SK-N-SH (cell line): Measurements from ENCODE around the gene CCDC24. TPM values are rescaled to one million over a fixed set of nuclear protein-coding genes. Genes with fewer than 3 reads are reported as not detected.

Experiments used
- CTCF ChIA-PET: fragments of 300-600, 350-600 bp; formaldehyde crosslinking; extraction: SDS; loops from one replicate; lab custom pipeline; 2021; lab: Yijun Ruan, JAX
- POLR2A ChIA-PET: fragments of 350-600 bp; sonication (Branson Sonifier 250); formaldehyde crosslinking; extraction: SDS; loops from one replicate; lab custom pipeline; 2020; ENCODE audit warnings: antibody characterized with exemption, inconsistent platforms; lab: Yijun Ruan, JAX
- DNase-seq: peaks from one replicate; pipeline ENCODE4 v3.0.0; 2012
- H2AFZ ChIP-seq: fragments of 200-600 bp; sonication (generic); 2 replicates; pipeline ENCODE4 v1.8.1; 2016; ENCODE audit warnings: antibody characterized with exemption, mild to moderate bottlenecking, low read depth
- H3F3A ChIP-seq: fragments of 200-600 bp; sonication (generic); replicated peaks from 2 replicates; pipeline ENCODE3; 2016; ENCODE audit warnings: antibody characterized with exemption, mild to moderate bottlenecking; ENCODE audit not compliant: insufficient read depth
- H3K27ac ChIP-seq, 2 experiments: fragments of 200-500 bp in 1 of 2; fragments of 200-600 bp in 1 of 2; sonication (Bioruptor generic) in 1 of 2; sonication (generic), shearing (Covaris generic) in 1 of 2; 2 replicates each; pipeline versions ENCODE4 v1.5.1 to v1.6.1; 2014 to 2016; ENCODE audit warnings: low read depth in 2 of 2, inconsistent platforms in 1 of 2, low read length in 1 of 2, mild to moderate bottlenecking in 1 of 2, mixed read lengths in 1 of 2
- H3K27me3 ChIP-seq: fragments of 200-600 bp; sonication (generic), shearing (Covaris generic); 2 replicates; pipeline ENCODE4 v1.6.1; 2016; ENCODE audit warnings: mixed run types; ENCODE audit not compliant: insufficient read depth
- H3K36me3 ChIP-seq, 2 experiments: fragments of 200-500 bp in 1 of 2; fragments of 200-600 bp in 1 of 2; sonication (Bioruptor generic) in 1 of 2; sonication (generic) in 1 of 2; replicated peaks in 1 of 2; 2 replicates each; pipeline versions ENCODE3 to v1.5.1; 2014 to 2016; ENCODE audit warnings: low read length in 1 of 2, mild to moderate bottlenecking in 1 of 2; ENCODE audit not compliant: insufficient read depth in 2 of 2, control insufficient read depth in 1 of 2
- H3K4me1 ChIP-seq, 2 experiments: fragments of 200-500 bp in 1 of 2; fragments of 200-600 bp in 1 of 2; sonication (Bioruptor generic) in 1 of 2; sonication (generic), shearing (Covaris generic) in 1 of 2; 2 replicates each; pipeline versions ENCODE4 v1.5.1 to v1.6.1; 2014 to 2016; ENCODE audit warnings: low read depth in 1 of 2, low read length in 1 of 2, mixed run types in 1 of 2; ENCODE audit not compliant: insufficient read depth in 2 of 2, control insufficient read depth in 1 of 2
- H3K4me2 ChIP-seq: fragments of 200-600 bp; sonication (generic), shearing (Covaris generic); 2 replicates; pipeline ENCODE4 v1.6.1; 2017; ENCODE audit warnings: mixed run types
- H3K4me3 ChIP-seq, 2 experiments: fragments of 200-500 bp in 1 of 2; fragments of 200-600 bp in 1 of 2; sonication (Bioruptor generic) in 1 of 2; sonication (generic), shearing (Covaris generic) in 1 of 2; 2 replicates each; pipeline versions ENCODE4 v1.5.1 to v1.8.1; 2014 to 2016; ENCODE audit warnings: low read depth in 2 of 2, inconsistent platforms in 1 of 2, low read length in 1 of 2, mild to moderate bottlenecking in 1 of 2, mixed read lengths in 1 of 2, moderate library complexity in 1 of 2
- H3K79me2 ChIP-seq: fragments of 200-600 bp; sonication (generic); 2 replicates; pipeline ENCODE4 v1.8.1; 2017; ENCODE audit warnings: mild to moderate bottlenecking; ENCODE audit not compliant: insufficient read depth
- H3K9ac ChIP-seq: fragments of 200-600 bp; sonication (generic); 2 replicates; pipeline ENCODE4 v1.6.1; 2017; ENCODE audit warnings: mixed run types
- H3K9me2 ChIP-seq: fragments of 200-600 bp; sonication (generic); 2 replicates; pipeline ENCODE4 v1.6.1; 2017; ENCODE audit warnings: mixed run types
- H3K9me3 ChIP-seq: fragments of 200-600 bp; sonication (generic); 2 replicates; pipeline ENCODE4 v1.6.1; 2017; ENCODE audit warnings: mixed run types, mild to moderate bottlenecking, moderate library complexity
- H4K20me1 ChIP-seq: fragments of 200-600 bp; sonication (generic); 2 replicates; pipeline ENCODE4 v1.6.1; 2017; ENCODE audit warnings: mild to moderate bottlenecking, mixed run types; ENCODE audit not compliant: insufficient read depth
- EP300 ChIP-seq, 2 experiments: IDR thresholded peaks; 2 replicates each; pipeline versions ENCODE4 v1.4.0 to v1.6.1; 2012; ENCODE audit warnings: borderline replicate concordance in 1 of 2, low read depth in 1 of 2, low read length in 1 of 2
- GABPA ChIP-seq: IDR thresholded peaks from 2 replicates; pipeline ENCODE4 v1.4.0; 2012; ENCODE audit warnings: low read depth, mild to moderate bottlenecking
- GATA2 ChIP-seq: sonication (generic); formaldehyde crosslinking; IDR thresholded peaks from 2 replicates; pipeline ENCODE4 v1.5.0; 2020; ENCODE audit warnings: mild to moderate bottlenecking, missing genetic modification reagents
- MEF2A ChIP-seq: IDR thresholded peaks from 2 replicates; pipeline ENCODE4 v1.4.0; 2012; ENCODE audit warnings: low read depth, borderline replicate concordance
- MXI1 ChIP-seq: IDR thresholded peaks from 2 replicates; pipeline ENCODE4 v1.6.1; 2012; ENCODE audit warnings: mild to moderate bottlenecking, low read depth, low read length, improper control_type of control experiment
- NFIC ChIP-seq: IDR thresholded peaks from 2 replicates; pipeline ENCODE4 v1.4.0; 2012; ENCODE audit warnings: borderline replicate concordance
- NRF1 ChIP-seq: IDR thresholded peaks from 2 replicates; pipeline ENCODE4 v1.6.1; 2012; ENCODE audit warnings: low read depth, mild to moderate bottlenecking, low read length
- POLR2AphosphoS5 ChIP-seq: IDR thresholded peaks from 2 replicates; pipeline ENCODE4 v1.6.1; 2012; ENCODE audit warnings: low read depth, low read length
- RFX5 ChIP-seq: IDR thresholded peaks from 2 replicates; pipeline ENCODE4 v1.6.1; 2012; ENCODE audit warnings: mild to moderate bottlenecking, improper control_type of control experiment, low read length
- SMC3 ChIP-seq: IDR thresholded peaks from 2 replicates; pipeline ENCODE4 v1.6.1; 2012; ENCODE audit warnings: low read depth, low read length, improper control_type of control experiment
- TCF12 ChIP-seq: IDR thresholded peaks from 2 replicates; pipeline ENCODE4 v1.4.0; 2012
- WGBS: methylation state at CpG from one replicate; pipeline ENCODE4 v1.1.6; 2017; ENCODE audit warnings: low lambda C conversion rate; 5-methylcytosine and 5-hydroxymethylcytosine counted together
- polyA plus RNA-seq, 3 experiments: library from polyadenylated mRNA; depleted of rRNA; stranded (reverse); fragments of >200 nt; gene quantifications; 2 replicates each; pipeline ENCODE4 v1.2.3, GENCODE V29; 2012
- TF ChIP-seq, protein P1 (sequence below): IDR thresholded peaks from 2 replicates; pipeline ENCODE4; 2012
- TF ChIP-seq, protein P2 (sequence below): IDR thresholded peaks from 2 replicates; pipeline ENCODE4 v1.6.1; 2012; ENCODE audit warnings: mild to moderate bottlenecking, low read depth, low read length, moderate library complexity
- TF ChIP-seq, protein P3 (sequence below): IDR thresholded peaks from 2 replicates; pipeline ENCODE4 v1.4.0; 2012; ENCODE audit warnings: low read depth
- TF ChIP-seq, protein P4 (sequence below): IDR thresholded peaks from 2 replicates; pipeline ENCODE4 v1.4.0; 2012; ENCODE audit warnings: low read depth, borderline replicate concordance
- TF ChIP-seq, protein P5 (sequence below): fragments of 150-350 bp; IDR thresholded peaks from 2 replicates; pipeline ENCODE4 v1.6.1; 2017; ENCODE audit warnings: antibody characterized with exemption, low read length, low read depth, borderline replicate concordance

Gene CCDC24
- polyA plus RNA-seq, 1 of the 3 experiments (the other 2 are of a cell fraction), result 7.5 TPM

DNA sequence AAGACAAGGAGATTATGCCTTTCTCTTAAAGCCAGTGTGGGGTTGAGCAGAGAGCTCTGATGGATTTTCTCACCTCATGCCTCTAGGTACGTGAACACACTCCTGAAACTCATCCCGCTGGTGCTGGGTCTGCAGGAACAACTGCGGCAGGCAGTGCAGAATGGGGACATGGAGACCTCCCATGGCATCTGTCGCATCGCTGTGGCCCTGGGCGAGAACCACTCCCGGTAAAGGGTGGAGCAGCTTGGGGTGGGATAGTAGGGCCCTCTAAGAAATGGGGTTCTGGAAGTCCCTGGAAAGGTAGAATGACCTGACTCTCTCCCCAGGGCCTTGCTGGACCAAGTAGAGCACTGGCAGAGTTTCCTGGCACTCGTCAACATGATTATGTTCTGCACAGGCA, 35.2 kb upstream of the CCDC24 start:
- CTCF ChIA-PET, result interaction anchor here (1.3 to 2.2 kb wide), 3 partner anchors 9 to 193 kb away, joined by 4 to 8 read pairs (median 4); partner anchors contain the start of gene IPO13
- no peak for DNase-seq
- no peak overlapping the region for H3K4me2 ChIP-seq
- H3K4me3 ChIP-seq, result no peak overlapping the region
- H3K9me3 ChIP-seq, result no peaks in the 10 kb centered on the region
- H3K36me3 ChIP-seq, result peaks cover 3 to 50% of the 10 kb centered on the region in 2 experiments
- no peak overlapping the region for H2AFZ ChIP-seq
- no peaks in the 10 kb centered on the region for H3K9me2 ChIP-seq
- H3K27me3 ChIP-seq, result no peaks in the 10 kb centered on the region
- TF ChIP-seq MEF2A (no peak), NFIC (no peak), RFX5 (no peak), TCF12 (no peak), GATA2 (CRISPR knock-in tag) (no peak), EP300 (IDR thresholded peaks at IDR 0.05; ENCODE audit: borderline replicate concordance in 1 of 2, low read depth in 1 of 2, low read length in 1 of 2) (no peak), NRF1 (no peak), SMC3 (no peak), POLR2AphosphoS5 (no peak), MXI1 (no peak), GABPA (no peak)
- TF ChIP-seq, protein P1, sequence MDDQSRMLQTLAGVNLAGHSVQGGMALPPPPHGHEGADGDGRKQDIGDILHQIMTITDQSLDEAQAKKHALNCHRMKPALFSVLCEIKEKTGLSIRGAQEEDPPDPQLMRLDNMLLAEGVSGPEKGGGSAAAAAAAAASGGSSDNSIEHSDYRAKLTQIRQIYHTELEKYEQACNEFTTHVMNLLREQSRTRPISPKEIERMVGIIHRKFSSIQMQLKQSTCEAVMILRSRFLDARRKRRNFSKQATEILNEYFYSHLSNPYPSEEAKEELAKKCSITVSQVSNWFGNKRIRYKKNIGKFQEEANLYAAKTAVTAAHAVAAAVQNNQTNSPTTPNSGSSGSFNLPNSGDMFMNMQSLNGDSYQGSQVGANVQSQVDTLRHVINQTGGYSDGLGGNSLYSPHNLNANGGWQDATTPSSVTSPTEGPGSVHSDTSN, result no peak
- TF ChIP-seq, protein P2, sequence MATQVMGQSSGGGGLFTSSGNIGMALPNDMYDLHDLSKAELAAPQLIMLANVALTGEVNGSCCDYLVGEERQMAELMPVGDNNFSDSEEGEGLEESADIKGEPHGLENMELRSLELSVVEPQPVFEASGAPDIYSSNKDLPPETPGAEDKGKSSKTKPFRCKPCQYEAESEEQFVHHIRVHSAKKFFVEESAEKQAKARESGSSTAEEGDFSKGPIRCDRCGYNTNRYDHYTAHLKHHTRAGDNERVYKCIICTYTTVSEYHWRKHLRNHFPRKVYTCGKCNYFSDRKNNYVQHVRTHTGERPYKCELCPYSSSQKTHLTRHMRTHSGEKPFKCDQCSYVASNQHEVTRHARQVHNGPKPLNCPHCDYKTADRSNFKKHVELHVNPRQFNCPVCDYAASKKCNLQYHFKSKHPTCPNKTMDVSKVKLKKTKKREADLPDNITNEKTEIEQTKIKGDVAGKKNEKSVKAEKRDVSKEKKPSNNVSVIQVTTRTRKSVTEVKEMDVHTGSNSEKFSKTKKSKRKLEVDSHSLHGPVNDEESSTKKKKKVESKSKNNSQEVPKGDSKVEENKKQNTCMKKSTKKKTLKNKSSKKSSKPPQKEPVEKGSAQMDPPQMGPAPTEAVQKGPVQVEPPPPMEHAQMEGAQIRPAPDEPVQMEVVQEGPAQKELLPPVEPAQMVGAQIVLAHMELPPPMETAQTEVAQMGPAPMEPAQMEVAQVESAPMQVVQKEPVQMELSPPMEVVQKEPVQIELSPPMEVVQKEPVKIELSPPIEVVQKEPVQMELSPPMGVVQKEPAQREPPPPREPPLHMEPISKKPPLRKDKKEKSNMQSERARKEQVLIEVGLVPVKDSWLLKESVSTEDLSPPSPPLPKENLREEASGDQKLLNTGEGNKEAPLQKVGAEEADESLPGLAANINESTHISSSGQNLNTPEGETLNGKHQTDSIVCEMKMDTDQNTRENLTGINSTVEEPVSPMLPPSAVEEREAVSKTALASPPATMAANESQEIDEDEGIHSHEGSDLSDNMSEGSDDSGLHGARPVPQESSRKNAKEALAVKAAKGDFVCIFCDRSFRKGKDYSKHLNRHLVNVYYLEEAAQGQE, result no peak
- TF ChIP-seq, protein P3, sequence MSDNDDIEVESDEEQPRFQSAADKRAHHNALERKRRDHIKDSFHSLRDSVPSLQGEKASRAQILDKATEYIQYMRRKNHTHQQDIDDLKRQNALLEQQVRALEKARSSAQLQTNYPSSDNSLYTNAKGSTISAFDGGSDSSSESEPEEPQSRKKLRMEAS, result no peak
- TF ChIP-seq, protein P4, sequence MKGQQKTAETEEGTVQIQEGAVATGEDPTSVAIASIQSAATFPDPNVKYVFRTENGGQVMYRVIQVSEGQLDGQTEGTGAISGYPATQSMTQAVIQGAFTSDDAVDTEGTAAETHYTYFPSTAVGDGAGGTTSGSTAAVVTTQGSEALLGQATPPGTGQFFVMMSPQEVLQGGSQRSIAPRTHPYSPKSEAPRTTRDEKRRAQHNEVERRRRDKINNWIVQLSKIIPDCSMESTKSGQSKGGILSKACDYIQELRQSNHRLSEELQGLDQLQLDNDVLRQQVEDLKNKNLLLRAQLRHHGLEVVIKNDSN, result no peak
- TF ChIP-seq, protein P5, sequence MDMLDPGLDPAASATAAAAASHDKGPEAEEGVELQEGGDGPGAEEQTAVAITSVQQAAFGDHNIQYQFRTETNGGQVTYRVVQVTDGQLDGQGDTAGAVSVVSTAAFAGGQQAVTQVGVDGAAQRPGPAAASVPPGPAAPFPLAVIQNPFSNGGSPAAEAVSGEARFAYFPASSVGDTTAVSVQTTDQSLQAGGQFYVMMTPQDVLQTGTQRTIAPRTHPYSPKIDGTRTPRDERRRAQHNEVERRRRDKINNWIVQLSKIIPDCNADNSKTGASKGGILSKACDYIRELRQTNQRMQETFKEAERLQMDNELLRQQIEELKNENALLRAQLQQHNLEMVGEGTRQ, result no peak
- POLR2A ChIA-PET, result no interaction called here
- no peak overlapping the region for H3K9ac ChIP-seq
- WGBS, result 97% methylated on average over 4 of the region's 8 CpGs
- H4K20me1 ChIP-seq, result peaks cover 6% of the 10 kb centered on the region; the same call in 1 of the 2 replicates
- H3K4me1 ChIP-seq, result peaks cover 0 to 5% of the 10 kb centered on the region in 2 experiments; a peak in 1 of 4 replicates
- H3F3A ChIP-seq, result no peaks in the 10 kb centered on the region
- H3K27ac ChIP-seq, result no peak overlapping the region
- no peaks in the 10 kb centered on the region; the same call in 1 of the 2 replicates for H3K79me2 ChIP-seq
